Superior temporal gyrus (tissue), 1 donor: Measurements from ENCODE around the gene HSBP1.

ENCODE experiments used
- DNase-seq: peaks from one replicate; pipeline ENCODE4 v3.0.0-alpha.2; 2016; ENCODE audit errors: extremely low spot score

Gene HSBP1

DNA sequence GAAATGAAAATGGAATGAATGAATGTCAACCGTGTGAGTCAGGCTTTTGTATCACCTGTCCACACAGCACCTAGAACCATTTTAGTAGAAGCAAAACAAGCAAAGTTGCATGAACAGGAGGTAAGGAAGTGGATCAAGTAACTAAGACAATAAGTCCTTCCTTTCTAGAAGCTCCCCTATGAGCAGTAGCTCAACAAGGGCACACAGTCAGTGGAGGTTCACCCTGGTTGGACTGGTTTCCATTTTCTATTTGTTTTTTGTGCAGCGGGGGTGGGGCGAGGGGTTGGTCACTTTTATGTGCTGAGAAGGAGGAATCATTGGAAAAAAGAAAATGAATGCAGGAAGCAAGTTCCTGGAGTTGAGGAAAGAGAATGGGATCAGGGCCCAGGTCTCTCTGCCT is 4.0 kb upstream of the HSBP1 start:
- DNase-seq = no peak

DNA sequence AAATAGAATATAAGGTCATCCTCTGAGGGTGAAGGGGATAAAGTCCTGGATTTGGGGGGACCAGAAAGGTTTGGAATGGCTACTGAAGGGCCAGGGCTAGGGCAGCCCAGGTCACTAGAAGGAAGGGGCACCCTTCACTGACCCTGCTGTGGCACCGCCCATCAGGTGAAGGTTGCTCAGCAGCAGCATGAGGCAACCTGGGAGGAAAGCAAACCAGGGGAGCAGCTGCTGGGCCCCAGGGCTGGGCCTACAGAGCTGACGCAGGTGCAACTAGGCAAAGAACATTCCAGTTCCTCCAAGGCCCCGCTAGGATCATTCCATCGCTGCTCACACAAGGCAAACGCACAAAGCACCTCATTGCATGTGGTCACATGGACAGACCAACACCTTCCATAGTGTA is 3.4 kb upstream of the HSBP1 start:
- DNase-seq = no peak

DNA sequence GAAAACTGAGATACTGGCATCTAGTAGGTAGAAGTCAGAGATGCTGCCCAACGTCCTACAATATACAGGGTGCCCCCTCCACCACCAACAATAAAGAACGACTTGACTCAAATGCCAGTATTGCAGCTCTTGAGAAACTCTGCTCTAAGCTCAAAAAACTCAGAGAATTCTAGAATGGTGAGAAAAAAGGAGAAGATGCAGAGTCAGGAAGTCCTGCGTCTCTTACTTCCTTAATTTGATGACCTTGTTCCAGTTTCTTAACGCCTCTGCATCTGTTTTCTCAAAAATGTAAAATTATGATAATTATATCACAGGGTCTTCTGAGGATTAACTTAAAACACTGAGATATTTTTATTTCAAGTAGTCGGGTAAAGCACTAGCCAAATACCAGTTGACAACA is 1.7 kb upstream of the HSBP1 start:
- DNase-seq = no peak

DNA sequence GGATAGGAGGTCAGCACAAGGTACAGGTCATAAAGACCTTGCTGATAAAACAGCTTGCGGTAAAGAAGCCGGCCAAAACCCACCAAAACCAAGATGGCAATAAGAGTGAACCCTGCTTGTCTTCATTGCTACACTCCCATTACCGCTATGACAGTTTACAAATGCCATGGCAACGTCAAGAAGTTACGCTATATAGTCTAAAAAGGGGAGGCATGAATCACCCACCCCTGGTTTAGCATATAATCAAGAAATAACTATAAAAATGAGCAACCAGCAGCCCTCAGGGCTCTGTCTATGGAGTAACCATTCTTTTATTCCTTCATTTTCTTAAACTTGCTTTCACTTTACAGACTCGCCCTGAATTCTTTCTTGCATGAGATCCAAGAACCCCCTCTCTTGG is 1.0 kb upstream of the HSBP1 start:
- no peak for DNase-seq

GRCh38 chr16:83807327-83807709 is 460 bp upstream of the HSBP1 start:
- DNase-seq = no peak

- peak; percentile 33 for DNase-seq
Measured at GRCh38 chr16:83808573-83809014, 816 bp downstream of the HSBP1 start.

DNA sequence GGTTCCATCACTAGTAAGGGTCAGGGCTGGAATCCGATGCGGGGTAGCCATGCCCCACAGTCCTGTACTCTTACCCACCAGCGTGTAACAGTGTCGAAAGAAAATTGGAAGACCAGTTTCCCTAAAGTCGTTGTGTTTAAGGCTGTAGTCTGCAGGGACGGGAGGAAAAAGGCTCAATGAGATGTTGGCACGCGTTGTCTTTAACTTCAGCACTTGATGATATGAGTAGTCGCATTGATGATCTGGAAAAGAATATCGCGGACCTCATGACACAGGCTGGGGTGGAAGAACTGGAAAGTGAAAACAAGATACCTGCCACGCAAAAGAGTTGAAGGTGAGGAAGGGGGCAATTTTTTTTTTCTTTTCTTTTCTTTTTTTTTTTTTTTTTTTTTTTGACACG is 1.3 kb downstream of the HSBP1 start:
- no peak for DNase-seq

GRCh38 chr16:83810901-83811300 is 3.1 kb downstream of the HSBP1 start:
- no peak for DNase-seq

DNA sequence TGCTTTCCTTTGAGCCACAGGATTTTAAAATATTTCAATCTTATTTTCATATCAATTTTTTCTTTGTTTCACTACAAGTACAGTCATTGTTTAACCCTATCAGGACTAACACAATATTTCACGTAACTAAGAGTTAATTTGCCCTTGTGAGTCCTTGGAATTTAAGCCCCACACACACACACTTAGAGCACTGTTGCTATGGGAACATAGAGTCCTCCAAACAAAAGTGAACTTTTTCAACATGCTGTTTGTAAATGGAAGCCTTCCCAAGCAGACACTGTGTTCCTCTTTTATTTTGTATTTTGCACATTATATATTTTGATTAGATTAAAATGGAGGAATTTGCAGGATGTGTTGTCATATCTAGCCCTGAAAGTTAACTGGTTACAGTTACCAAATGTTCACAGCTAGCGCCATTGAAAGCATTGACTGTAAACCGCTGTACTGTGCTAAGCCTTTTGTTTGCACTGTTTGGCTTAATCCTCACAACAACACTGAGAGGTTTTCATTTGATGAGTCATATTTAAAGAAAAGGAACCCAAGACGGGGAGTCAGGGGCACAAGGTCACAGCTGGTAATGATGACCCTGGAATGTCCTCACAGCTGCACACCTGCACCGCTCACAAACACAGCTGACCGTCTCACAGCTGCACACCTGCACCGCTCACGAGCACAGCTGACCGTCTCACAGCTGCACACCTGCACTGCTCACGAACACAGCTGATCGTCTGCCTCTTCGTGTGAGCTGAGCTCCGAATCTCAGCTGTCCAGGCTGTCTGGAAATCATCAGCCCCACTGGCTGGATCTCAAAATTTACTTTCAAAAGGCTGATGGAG is 6.3 kb downstream of the HSBP1 start:
- no peak for DNase-seq

GRCh38 chr16:83814659-83814985 is 6.8 kb downstream of the HSBP1 start:
- DNase-seq = no peak

GRCh38 chr16:83817022-83817421 is 9.2 kb downstream of the HSBP1 start:
- DNase-seq = no peak

DNA sequence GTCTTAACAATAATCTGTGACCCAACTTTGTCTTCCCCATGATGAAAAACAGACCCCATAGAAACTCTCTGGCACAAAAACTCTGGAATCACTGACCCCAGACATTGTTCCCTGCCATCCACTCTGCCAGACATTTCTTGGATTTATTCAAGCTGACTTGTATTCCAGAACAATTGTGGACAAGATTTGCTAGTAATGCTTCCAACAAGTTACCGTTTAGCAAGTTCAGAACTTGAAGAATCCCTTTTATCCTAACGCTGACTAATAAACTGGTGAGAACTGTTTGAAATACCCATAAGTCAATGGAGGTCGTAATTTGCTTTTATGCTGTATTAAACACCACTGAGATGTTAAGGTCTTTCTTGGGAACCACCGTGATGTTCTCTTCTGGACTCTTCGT is 10.5 kb downstream of the HSBP1 start:
- no peak for DNase-seq

DNA sequence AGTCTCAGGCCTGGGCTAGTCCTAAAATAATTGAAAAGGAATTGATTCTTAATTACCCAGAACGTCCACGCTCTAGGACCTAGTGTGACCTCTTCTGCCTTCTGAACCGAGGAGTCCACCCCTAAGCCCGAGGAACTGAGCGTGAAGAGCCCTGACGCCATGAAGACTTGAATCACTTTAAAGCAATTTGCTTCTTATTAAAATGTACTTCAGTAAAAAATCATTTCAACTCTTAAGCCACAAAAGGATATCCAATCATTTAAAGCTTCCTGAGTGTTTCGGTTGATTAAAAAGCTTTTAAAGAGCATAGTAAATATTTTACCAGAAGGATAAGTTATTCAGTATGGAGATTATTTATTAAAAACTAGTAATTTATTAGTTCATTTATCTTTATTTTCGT is 11.6 kb downstream of the HSBP1 start:
- DNase-seq = no peak

GRCh38 chr16:83826146-83826913 is 18.6 kb downstream of the HSBP1 start:
- DNase-seq = peak; percentile 93

DNA sequence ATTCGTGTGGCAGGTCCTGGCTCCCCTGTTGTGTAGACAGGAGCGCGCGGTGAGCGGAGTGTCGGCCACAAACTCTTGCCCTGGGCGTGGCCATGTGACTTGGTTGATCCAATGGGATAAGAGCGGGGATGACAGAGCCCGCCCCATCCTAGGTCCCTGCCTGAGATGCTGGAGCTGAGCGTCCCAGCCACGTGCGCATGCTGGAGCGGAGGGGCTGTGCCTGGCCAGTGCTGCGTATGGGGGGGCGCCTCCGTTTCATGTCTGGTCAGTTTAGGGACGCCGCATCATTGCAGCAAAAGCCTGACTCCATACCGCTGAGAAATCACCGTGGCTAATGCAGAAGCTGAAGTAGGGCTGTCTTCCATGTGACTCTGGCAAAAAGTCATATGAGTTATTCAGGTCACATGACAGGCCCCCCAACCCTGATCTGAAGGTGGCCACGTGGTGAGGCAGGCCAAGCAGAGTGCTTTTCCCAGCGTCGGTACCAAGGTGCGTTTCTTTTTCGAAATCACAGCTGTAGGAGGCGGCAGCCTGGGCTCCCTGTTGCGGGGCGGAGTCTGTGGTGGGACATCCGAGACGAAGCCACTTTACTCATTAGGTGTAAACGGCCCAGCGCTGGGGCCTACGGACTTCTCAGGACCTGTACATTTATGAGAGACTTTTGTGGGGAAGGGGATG is 22.5 kb downstream of the HSBP1 start:
- DNase-seq = no peak

GRCh38 chr16:83830769-83831455 is 23.1 kb downstream of the HSBP1 start:
- DNase-seq = no peak

- no peak for DNase-seq
Measured at GRCh38 chr16:83831456-83831987, 23.7 kb downstream of the HSBP1 start.

DNA sequence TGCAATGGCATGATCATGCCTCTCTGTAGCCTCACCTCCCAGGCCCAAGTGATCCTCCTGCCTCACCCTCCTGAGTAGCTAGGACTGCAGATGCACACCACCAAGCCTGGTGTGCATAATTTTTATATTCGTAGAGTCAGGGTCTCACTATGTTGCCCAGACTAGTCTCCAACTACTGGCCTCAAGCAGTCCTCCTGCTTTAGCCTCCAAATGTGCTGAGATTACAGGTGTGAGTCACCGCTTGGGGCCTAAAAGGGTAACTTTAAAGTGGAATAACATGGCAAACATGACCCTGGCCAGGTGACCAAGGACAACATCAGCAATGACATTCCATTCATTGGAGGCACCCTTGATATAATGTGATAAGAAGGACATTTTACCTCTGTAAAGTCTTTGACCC is 26.1 kb downstream of the HSBP1 start:
- DNase-seq = no peak

- DNase-seq = no peak
Measured at GRCh38 chr16:83835586-83836566, 28.1 kb downstream of the HSBP1 start.

DNA sequence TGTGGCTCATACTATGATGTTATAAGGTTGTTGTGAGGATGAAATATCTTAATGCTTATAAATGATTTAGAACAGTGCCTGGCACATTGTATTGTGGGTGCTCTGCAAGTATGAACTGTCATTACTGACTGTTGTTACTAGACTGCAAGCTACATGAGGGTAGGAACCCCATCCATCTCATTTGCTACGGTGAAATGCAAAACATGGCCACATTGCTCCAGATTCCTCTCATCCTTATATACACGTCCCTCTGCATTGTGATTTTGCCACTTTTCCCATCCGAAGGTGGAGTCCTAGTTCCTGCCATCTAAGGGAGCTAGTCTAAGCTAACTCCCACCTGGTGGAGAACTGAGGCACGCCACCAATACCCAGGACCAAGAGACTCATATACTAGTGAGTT is 29.8 kb downstream of the HSBP1 start:
- DNase-seq = no peak

GRCh38 chr16:83838151-83838550 is 30.4 kb downstream of the HSBP1 start:
- no peak for DNase-seq
